AG04450 (cell line): ENCODE data around the gene NUCB1. TPM values are rescaled to one million over a fixed set of nuclear protein-coding genes. Genes with fewer than 3 reads are reported as not detected.

ENCODE experiments used
- CTCF ChIA-PET: fragments of 300-600, 350-600 bp; formaldehyde crosslinking; extraction: SDS; loops from one replicate; lab custom pipeline; 2022; ENCODE audit warnings: antibody characterized with exemption, inconsistent platforms; lab: Charles Lee
- POLR2A ChIA-PET: fragments of 350-600 bp; formaldehyde crosslinking; extraction: SDS; loops from one replicate; lab custom pipeline; 2021; ENCODE audit warnings: antibody characterized with exemption, inconsistent platforms; lab: Yijun Ruan, JAX
- DNase-seq: peaks from one replicate; pipeline ENCODE4 v3.0.0-alpha.2; 2011; ENCODE audit warnings: low read depth, low spot score
- H3K27ac ChIP-seq: one replicate; pipeline ENCODE4 v1.5.1; 2012; ENCODE audit warnings: low read depth, low read length, control low read depth
- H3K27me3 ChIP-seq: one replicate; pipeline ENCODE4 v1.6.0; 2012; ENCODE audit warnings: low read length; ENCODE audit not compliant: control insufficient read depth, insufficient read depth
- H3K4me3 ChIP-seq: 2 replicates; pipeline ENCODE4 v1.5.1; 2011; ENCODE audit warnings: mild to moderate bottlenecking, low read depth, low read length, control low read depth
- H3K9me3 ChIP-seq: 2 replicates; pipeline ENCODE4 v1.5.1; 2012; ENCODE audit warnings: low read length; ENCODE audit not compliant: control insufficient read depth, insufficient read depth
- polyA minus RNA-seq: library from RNA; depleted of rRNA, polyadenylated mRNA; stranded (reverse); fragments of >200 nt; gene quantifications from 2 replicates; pipeline ENCODE4 v1.2.3, GENCODE V29; 2011; rRNA and poly(A)+ RNA removed
- polyA plus RNA-seq: library from polyadenylated mRNA; depleted of rRNA; stranded (reverse); fragments of >200 nt; gene quantifications from 2 replicates; pipeline ENCODE4 v1.2.3, GENCODE V29; 2011; rRNA removed
- TF ChIP-seq, protein P1 (sequence below): IDR thresholded peaks from 2 replicates; pipeline ENCODE4 v1.5.1; 2011; ENCODE audit warnings: low read depth, low read length, control low read depth, inconsistent platforms

The NUCB1 gene
- polyA plus RNA-seq = 123 and 130 TPM in 2 replicates
- 40.7 and 56.0 TPM in 2 replicates for polyA minus RNA-seq

DNA sequence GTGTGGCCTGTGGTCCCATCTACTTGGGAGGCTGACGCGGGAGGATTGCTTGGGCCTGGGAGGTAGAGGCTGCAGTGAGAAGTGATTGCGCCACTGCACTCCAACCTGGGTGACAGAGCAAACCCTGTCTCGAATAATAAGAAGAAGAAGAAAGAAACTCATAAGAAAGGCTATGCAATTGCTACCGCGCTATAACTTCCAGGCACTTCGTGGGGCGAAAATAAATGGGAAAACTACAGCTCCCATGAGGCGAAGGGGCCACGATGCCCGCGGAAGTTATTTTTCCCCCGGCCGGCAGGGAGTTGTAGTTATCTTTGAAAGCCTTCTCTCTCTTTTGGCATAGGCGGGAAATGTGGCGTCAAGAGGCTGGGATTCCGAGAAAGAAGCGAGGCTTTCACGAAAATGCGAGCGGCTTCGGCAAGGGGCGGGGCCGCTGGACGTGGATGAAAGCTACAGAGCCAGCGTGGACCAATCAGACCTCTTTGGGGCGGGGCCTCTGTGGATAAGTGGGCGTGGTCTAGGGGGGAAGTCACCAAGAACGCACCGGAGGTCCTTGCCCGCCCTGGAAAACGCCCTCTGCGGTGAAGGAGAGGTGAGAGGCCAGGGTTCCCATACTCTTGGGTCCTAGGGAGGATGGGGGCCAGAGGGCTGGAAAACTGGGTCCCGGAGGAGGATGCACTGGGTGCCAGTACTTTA, at the start of gene NUCB1:
NUCB1 (plus strand) TSS at position 532 of the 696 bp plus-strand sequence. CDS start 485 bp downstream, outside the sequence.
- DNase-seq = peak; percentile 96
- CTCF ChIA-PET = interaction anchor here (1.1 to 2.2 kb wide), 2 partner anchors 22 to 71 kb away, joined by 3 to 9 read pairs; no protein-coding TSS in a partner anchor
- TF ChIP-seq, protein P1, sequence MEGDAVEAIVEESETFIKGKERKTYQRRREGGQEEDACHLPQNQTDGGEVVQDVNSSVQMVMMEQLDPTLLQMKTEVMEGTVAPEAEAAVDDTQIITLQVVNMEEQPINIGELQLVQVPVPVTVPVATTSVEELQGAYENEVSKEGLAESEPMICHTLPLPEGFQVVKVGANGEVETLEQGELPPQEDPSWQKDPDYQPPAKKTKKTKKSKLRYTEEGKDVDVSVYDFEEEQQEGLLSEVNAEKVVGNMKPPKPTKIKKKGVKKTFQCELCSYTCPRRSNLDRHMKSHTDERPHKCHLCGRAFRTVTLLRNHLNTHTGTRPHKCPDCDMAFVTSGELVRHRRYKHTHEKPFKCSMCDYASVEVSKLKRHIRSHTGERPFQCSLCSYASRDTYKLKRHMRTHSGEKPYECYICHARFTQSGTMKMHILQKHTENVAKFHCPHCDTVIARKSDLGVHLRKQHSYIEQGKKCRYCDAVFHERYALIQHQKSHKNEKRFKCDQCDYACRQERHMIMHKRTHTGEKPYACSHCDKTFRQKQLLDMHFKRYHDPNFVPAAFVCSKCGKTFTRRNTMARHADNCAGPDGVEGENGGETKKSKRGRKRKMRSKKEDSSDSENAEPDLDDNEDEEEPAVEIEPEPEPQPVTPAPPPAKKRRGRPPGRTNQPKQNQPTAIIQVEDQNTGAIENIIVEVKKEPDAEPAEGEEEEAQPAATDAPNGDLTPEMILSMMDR = peak; percentile 45
- no peaks in the 10 kb centered on the region; the same call in 1 of the 2 replicates for H3K9me3 ChIP-seq
- H3K4me3 ChIP-seq = peak within 1 kb of the TSS; percentile 94
- H3K27ac ChIP-seq = peak within 1 kb of the TSS; percentile 84
- POLR2A ChIA-PET = interaction anchor here (0.9 to 2.6 kb wide), 10 partner anchors 20 to 71 kb away, joined by 4 to 19 read pairs (median 7); partner anchors contain the start of genes BAX, FTL and PPP1R15A
- no peaks in the 10 kb centered on the region for H3K27me3 ChIP-seq

DNA sequence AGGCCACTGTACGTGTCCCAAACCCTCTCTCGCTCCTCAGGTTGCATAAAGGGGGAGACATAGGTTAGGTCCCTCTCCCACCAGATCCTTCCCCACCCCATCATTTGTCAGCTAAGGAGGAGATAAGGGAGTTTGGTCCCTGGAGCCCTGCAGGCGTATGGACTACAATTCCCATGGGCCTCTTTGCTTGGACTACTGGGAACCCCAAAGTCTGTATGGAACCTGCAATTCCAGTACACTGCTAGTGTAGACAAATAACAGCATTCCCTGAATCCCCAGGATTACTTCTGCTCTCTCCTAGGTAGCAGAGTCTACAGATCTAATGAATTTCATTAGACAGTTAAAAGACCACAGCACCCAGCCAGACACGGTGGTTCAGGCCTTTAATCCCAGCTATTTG, 47.8 kb upstream of the NUCB1 start:
- Histone ChIP-seq H3K4me3 (no peak overlapping the region), H3K9me3 (no peaks in the 10 kb centered on the region), H3K27me3 (no peaks in the 10 kb centered on the region), H3K27ac (no peak overlapping the region)
- DNase-seq = no peak
- CTCF ChIA-PET = interaction anchor here (0.6 to 2.8 kb wide), 5 partner anchors 9 to 141 kb away, joined by 3 to 17 read pairs (median 3); partner anchors contain the start of genes HSD17B14 and RUVBL2
- POLR2A ChIA-PET = no interaction called here
- TF ChIP-seq, protein P1 = no peak

DNA sequence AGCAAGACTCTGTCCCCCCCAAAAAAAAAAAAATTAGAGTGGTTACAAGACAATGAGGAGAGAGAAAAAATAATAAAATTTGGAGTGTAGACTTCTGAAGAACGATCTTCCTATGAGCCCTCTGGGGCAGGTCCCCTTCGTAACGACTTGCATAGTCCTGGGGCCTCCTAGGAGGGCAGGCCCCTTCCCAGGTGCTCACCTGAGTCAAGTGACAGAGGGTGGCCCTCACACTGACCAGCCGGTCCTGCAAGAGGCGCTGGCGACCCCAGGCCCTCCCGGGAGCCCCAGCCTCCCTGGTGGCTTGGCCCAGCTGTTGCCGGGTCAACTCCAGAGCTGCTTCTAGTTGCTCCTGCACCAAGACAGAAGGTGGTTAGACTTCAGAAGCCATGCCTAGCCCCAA, 46.6 kb upstream of the NUCB1 start:
- TF ChIP-seq, protein P1 = no peak
- no peaks in the 10 kb centered on the region for H3K9me3 ChIP-seq
- ChIA-PET POLR2A (no interaction called here), CTCF (interaction anchor here (0.6 to 2.8 kb wide), 3 partner anchors 10 to 26 kb away, joined by 3 to 17 read pairs (median 5); partner anchors contain the start of gene HSD17B14)
- H3K4me3 ChIP-seq = no peak overlapping the region
- H3K27ac ChIP-seq = no peak overlapping the region
- no peak for DNase-seq
- H3K27me3 ChIP-seq = no peaks in the 10 kb centered on the region

DNA sequence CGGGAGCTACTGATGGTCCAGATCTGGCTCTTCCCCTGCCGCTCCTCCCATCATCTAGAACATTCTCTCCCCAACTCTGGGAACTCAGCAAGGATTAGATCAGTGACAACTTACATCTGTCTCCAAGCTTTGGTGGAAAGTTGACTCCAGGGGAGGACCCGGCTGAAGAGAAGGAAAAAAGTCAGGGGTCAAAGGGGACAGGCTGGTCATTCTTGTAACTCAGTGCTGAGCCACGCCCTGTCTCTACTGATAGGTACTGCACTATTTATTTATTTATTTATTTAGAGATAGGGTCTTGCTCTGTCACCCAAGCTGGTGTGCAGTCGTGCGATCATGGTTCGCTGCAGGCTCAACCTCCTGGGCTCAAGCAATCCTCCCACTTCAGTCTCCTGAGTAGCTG, 46.0 kb upstream of the NUCB1 start:
- no peaks in the 10 kb centered on the region for H3K27me3 ChIP-seq
- no peaks in the 10 kb centered on the region for H3K9me3 ChIP-seq
- no peak overlapping the region for H3K27ac ChIP-seq
- TF ChIP-seq, protein P1 = no peak
- CTCF ChIA-PET = interaction anchor here (0.6 to 2.8 kb wide), 3 partner anchors 11 to 27 kb away, joined by 5 to 17 read pairs (median 14); no protein-coding TSS in a partner anchor
- DNase-seq = no peak
- POLR2A ChIA-PET = interaction anchor here (0.7 to 1.6 kb wide), 2 partner anchors 18 to 778 kb away, joined by 3 to 5 read pairs; no protein-coding TSS in a partner anchor
- H3K4me3 ChIP-seq = no peak overlapping the region
